CD14-positive monocyte (primary cell): Measurements from ENCODE around the gene LTF. TPM values are rescaled to one million over a fixed set of nuclear protein-coding genes. Genes with fewer than 3 reads are reported as not detected.
A peak's percentile ranks its signal among the peaks of the same experiment; 100 is the strongest.

Source experiments
- DNase-seq, 3 donors: peaks; one replicate each; pipeline ENCODE4 v3.0.0-alpha.2; 2011 to 2022
- H2AFZ ChIP-seq: 2 replicates; pipeline ENCODE4 v1.6.0; 2012; ENCODE audit warnings: mild to moderate bottlenecking, low read depth, low read length, inconsistent platforms; ENCODE audit not compliant: insufficient read depth, poor library complexity, severe bottlenecking
- H3K27ac ChIP-seq, 2 donors: 1 replicate in 1 of 2; 2 replicates in 1 of 2; pipeline ENCODE4 v1.5.1; 2012 to 2013; ENCODE audit warnings: low read length in 2 of 2, control low read depth in 1 of 2, inconsistent platforms in 1 of 2, low read depth in 1 of 2, mild to moderate bottlenecking in 1 of 2
- H3K27me3 ChIP-seq, 2 donors: one replicate each; pipeline versions ENCODE4 v1.6.0 to v1.6.1; 2011 to 2013; ENCODE audit warnings: low read length in 2 of 2; ENCODE audit not compliant: control insufficient read depth in 2 of 2, insufficient read depth in 2 of 2
- H3K36me3 ChIP-seq, 2 donors: replicated peaks in 1 of 2; 1 replicate in 1 of 2; 2 replicates in 1 of 2; pipeline versions ENCODE4 v1.5.1 to v1.6.1; 2012 to 2013; ENCODE audit warnings: low read length in 2 of 2, control low read depth in 1 of 2, inconsistent platforms in 1 of 2, mild to moderate bottlenecking in 1 of 2; ENCODE audit not compliant: insufficient read depth in 2 of 2, control insufficient read depth in 1 of 2
- H3K4me1 ChIP-seq, 2 donors: 1 replicate in 1 of 2; 2 replicates in 1 of 2; pipeline versions ENCODE4 v1.5.1 to v1.6.1; 2012 to 2013; ENCODE audit warnings: low read length in 2 of 2, control low read depth in 1 of 2, inconsistent platforms in 1 of 2, mild to moderate bottlenecking in 1 of 2, moderate library complexity in 1 of 2; ENCODE audit not compliant: insufficient read depth in 2 of 2, control insufficient read depth in 1 of 2
- H3K4me2 ChIP-seq: replicated peaks from 2 replicates; pipeline ENCODE3; 2012; ENCODE audit warnings: low read length, moderate library complexity, mild to moderate bottlenecking; ENCODE audit not compliant: poor library complexity, severe bottlenecking; ENCODE audit errors: extremely low read depth
- H3K4me3 ChIP-seq, 3 experiments: fragments of 200-600 bp in 1 of 3; sonication (generic) in 1 of 3; replicated peaks in 1 of 3; 1 replicate in 2 of 3; 2 replicates in 1 of 3; pipeline ENCODE4 v1.5.1; 2011 to 2013; ENCODE audit warnings: low read length in 3 of 3, mild to moderate bottlenecking in 3 of 3, control low read depth in 2 of 3, low read depth in 2 of 3, inconsistent platforms in 1 of 3, moderate library complexity in 1 of 3
- H3K79me2 ChIP-seq: 2 replicates; pipeline ENCODE4 v1.6.0; 2012; ENCODE audit warnings: mild to moderate bottlenecking, control low read depth, inconsistent platforms, low read length, moderate library complexity; ENCODE audit not compliant: insufficient read depth
- H3K9ac ChIP-seq: 2 replicates; pipeline ENCODE4 v1.6.0; 2017; ENCODE audit warnings: low read length, mild to moderate bottlenecking; ENCODE audit not compliant: insufficient read depth, poor library complexity, severe bottlenecking
- H3K9me3 ChIP-seq, 2 donors: replicated peaks in 1 of 2; 1 replicate in 1 of 2; 2 replicates in 1 of 2; pipeline versions ENCODE4 v1.5.1 to v1.6.1; 2012 to 2013; ENCODE audit warnings: low read length in 2 of 2, control low read depth in 1 of 2; ENCODE audit not compliant: control insufficient read depth in 1 of 2, insufficient read depth in 1 of 2
- H4K20me1 ChIP-seq: 2 replicates; pipeline ENCODE4 v1.6.0; 2012; ENCODE audit warnings: mild to moderate bottlenecking, low read length, control low read depth, moderate library complexity; ENCODE audit not compliant: insufficient read depth
- H3K27ac Mint-ChIP-seq, 7 donors: one replicate each; pipeline ENCODE4 v1.8.0; 2020; ENCODE audit warnings: mild to moderate bottlenecking in 7 of 7, mixed read lengths in 7 of 7, moderate library complexity in 6 of 7, inconsistent platforms in 2 of 7
- H3K27me3 Mint-ChIP-seq, 3 donors: one replicate each; pipeline ENCODE4 v1.8.0; 2021 to 2022; ENCODE audit warnings: low read depth in 3 of 3, mild to moderate bottlenecking in 3 of 3, mixed read lengths in 3 of 3, moderate library complexity in 3 of 3, inconsistent platforms in 1 of 3
- H3K36me3 Mint-ChIP-seq, 2 donors: one replicate each; pipeline ENCODE4 v1.8.0; 2020; ENCODE audit warnings: mixed read lengths in 2 of 2, inconsistent platforms in 1 of 2, mild to moderate bottlenecking in 1 of 2
- H3K4me1 Mint-ChIP-seq: one replicate; pipeline ENCODE4 v1.8.0; 2020; ENCODE audit warnings: mild to moderate bottlenecking, mixed read lengths
- H3K4me3 Mint-ChIP-seq, 2 donors: one replicate each; pipeline ENCODE4 v1.8.0; 2020; ENCODE audit warnings: mild to moderate bottlenecking in 2 of 2, mixed read lengths in 2 of 2, moderate library complexity in 1 of 2
- H3K9me3 Mint-ChIP-seq, 7 donors: one replicate each; pipeline ENCODE4 v1.8.0; 2020 to 2022; ENCODE audit warnings: mixed read lengths in 7 of 7, mild to moderate bottlenecking in 6 of 7, moderate library complexity in 6 of 7, inconsistent platforms in 2 of 7
- WGBS: methylation state at CpG from one replicate; pipeline ENCODE4 v1.1.5; 2013; ENCODE audit warnings: missing lambda C conversion rate; ENCODE audit not compliant: insufficient coverage; 5-methylcytosine and 5-hydroxymethylcytosine counted together
- intact Hi-C, 2 donors: fragments of 100-400 bp; cut with micrococcal nuclease; formaldehyde crosslinking; loops; one replicate each; pipeline versions ENCODE4 v1.15.0 to v1.15.1; 2023
- polyA plus RNA-seq, 3 donors: library from polyadenylated mRNA; depleted of rRNA in 1 of 3; unstranded in 2 of 3; stranded (reverse) in 1 of 3; fragments of 300-500 nt in 2 of 3; fragments of >200 nt in 1 of 3; fragmentation: Illumina TruSeq in 2 of 3; gene quantifications; 1 replicate in 2 of 3; 2 replicates in 1 of 3; pipeline ENCODE4 v1.2.3, GENCODE V29; 2012 to 2021
- TF ChIP-seq, protein P1 (sequence below): fragments of 200-600 bp; IDR thresholded peaks from one replicate; pipeline ENCODE4 v1.8.0; 2022; ENCODE audit warnings: antibody characterized with exemption, mild to moderate bottlenecking

Gene LTF
- polyA plus RNA-seq, 3 donors = not detected

DNA sequence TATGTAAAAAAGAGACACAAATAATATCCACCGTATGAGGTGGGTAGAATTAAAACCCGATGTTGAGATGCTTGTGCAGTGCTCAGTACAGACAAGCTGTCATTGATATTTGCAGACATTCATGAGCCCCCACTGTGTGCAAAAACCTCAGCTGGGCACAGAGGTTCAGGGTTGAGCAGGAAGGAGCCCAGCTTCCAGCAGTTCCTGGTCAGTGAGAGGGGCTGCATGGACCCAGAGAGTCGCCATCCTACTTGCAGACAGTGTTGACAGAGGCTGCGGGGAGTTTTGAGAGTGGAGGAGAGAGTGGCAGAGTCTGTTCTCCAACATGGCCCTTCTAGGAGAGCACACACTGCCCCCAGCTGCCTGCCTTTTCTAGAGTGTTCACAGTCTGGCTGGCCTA, 6.1 kb upstream of the LTF start:
- Histone ChIP-seq H4K20me1 (no peaks in the 10 kb centered on the region), H3K4me1 (peaks cover 14 to 17% of the 10 kb centered on the region in 2 donors), H3K4me3 (no peak overlapping the region), H3K9ac (no peak overlapping the region), H3K9me3 (no peaks in the 10 kb centered on the region), H2AFZ (no peak overlapping the region), H3K36me3 (no peaks in the 10 kb centered on the region), H3K79me2 (no peaks in the 10 kb centered on the region), H3K27me3 (peaks cover 0 to 3% of the 10 kb centered on the region in 2 donors), H3K27ac (no peak overlapping the region), H3K4me2 (no peak overlapping the region)
- intact Hi-C loops = no loop called here
- no peak for DNase-seq
- peaks cover 9 to 16% (median 10%) of the 10 kb centered on the region in 3 donors for H3K27me3 Mint-ChIP-seq
- peaks cover 0 to 4% of the 10 kb centered on the region in 2 donors for H3K36me3 Mint-ChIP-seq
- TF ChIP-seq, protein P1, sequence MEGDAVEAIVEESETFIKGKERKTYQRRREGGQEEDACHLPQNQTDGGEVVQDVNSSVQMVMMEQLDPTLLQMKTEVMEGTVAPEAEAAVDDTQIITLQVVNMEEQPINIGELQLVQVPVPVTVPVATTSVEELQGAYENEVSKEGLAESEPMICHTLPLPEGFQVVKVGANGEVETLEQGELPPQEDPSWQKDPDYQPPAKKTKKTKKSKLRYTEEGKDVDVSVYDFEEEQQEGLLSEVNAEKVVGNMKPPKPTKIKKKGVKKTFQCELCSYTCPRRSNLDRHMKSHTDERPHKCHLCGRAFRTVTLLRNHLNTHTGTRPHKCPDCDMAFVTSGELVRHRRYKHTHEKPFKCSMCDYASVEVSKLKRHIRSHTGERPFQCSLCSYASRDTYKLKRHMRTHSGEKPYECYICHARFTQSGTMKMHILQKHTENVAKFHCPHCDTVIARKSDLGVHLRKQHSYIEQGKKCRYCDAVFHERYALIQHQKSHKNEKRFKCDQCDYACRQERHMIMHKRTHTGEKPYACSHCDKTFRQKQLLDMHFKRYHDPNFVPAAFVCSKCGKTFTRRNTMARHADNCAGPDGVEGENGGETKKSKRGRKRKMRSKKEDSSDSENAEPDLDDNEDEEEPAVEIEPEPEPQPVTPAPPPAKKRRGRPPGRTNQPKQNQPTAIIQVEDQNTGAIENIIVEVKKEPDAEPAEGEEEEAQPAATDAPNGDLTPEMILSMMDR = no peak
- H3K4me3 Mint-ChIP-seq = no peak overlapping the region
- peaks cover 28% of the 10 kb centered on the region for H3K4me1 Mint-ChIP-seq
- H3K9me3 Mint-ChIP-seq = peaks cover 5 to 18% (median 11%) of the 10 kb centered on the region in 7 donors
- 100% methylated on average over 2 of the region's 4 CpGs for WGBS
- no peak overlapping the region for H3K27ac Mint-ChIP-seq

DNA sequence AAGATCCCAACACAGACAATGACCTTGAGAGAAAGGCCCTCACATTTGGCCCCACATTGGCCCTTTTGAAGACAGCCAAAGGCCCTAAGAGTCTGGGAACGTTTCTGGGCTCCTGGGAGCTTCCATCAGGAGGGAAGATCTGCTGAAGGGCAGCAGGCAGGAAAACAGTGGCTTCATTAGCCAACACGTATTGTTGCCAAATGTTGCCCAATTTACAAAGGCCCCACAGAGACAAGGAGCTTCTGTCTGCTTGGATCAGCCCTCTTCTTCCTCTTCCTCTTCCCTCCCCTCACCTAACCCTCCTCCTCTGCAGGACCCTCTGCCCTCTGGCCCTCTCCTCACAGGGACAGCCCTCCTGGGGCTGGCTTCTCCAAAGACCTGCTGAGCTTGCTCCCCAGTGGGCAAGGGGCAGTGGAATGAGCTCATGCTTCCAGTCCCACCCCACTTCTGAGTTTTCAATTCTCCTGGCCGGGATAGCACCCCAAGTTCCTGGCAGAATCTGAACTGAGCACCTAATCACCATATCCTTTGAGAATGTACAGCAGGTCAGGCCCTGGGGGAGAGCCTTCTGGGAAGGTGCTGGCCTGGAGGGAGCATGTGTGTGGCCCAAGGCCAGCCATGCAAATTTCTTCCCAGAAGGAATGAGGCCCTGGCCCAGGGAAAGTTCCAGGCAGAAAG, 5.1 kb upstream of the LTF start:
- Mint-ChIP-seq H3K4me1 (peaks cover 31% of the 10 kb centered on the region), H3K4me3 (peak overlapping the region in 1 of 2 donors; percentile 57), H3K27ac (peak overlapping the region in 5 of 7 donors; percentile 15 to 57 (median 44)), H3K36me3 (no peaks in the 10 kb centered on the region), H3K9me3 (peaks cover 4 to 10% (median 6%) of the 10 kb centered on the region in 7 donors), H3K27me3 (peaks cover 18 to 25% (median 19%) of the 10 kb centered on the region in 3 donors)
- Histone ChIP-seq H3K9ac (peak overlapping the region; percentile 16), H3K27ac (peak overlapping the region in 1 of 2 donors; percentile 42), H2AFZ (peak overlapping the region; percentile 36), H3K36me3 (no peaks in the 10 kb centered on the region), H3K9me3 (no peaks in the 10 kb centered on the region), H3K4me3 (no peak overlapping the region), H3K27me3 (peaks cover 5 to 11% of the 10 kb centered on the region in 2 donors), H3K4me1 (peaks cover 15 to 18% of the 10 kb centered on the region in 2 donors), H3K79me2 (no peaks in the 10 kb centered on the region), H4K20me1 (no peaks in the 10 kb centered on the region), H3K4me2 (peak overlapping the region; percentile 11)
- TF ChIP-seq, protein P1 = no peak
- 7% methylated on average over 2 of the region's 3 CpGs for WGBS
- intact Hi-C loops = no loop called here
- peak in 2 of 3 donors; percentile 39 to 59 for DNase-seq
